OCI-LY3 (cell line): ENCODE results near the gene GDPGP1.
"Not testable (repeated sequence)": the region's sequence is repeated elsewhere in the genome, so short reads cannot be mapped to it uniquely, and the experiment has no call there.

Source experiments
- H2AFZ ChIP-seq: fragments of 200-600, 300-600 bp; shearing (Covaris generic); 2 replicates; pipeline ENCODE4 v1.6.0; 2014; ENCODE audit warnings: antibody characterized with exemption, low read depth, low read length
- H3K27ac ChIP-seq: fragments of 200-600, 300-600 bp; sonication (generic); 2 replicates; pipeline ENCODE4 v1.5.1; 2014; ENCODE audit warnings: mild to moderate bottlenecking, low read length, moderate library complexity, mixed read lengths
- H3K27me3 ChIP-seq: fragments of 200-600, 300-600 bp; sonication (generic); 2 replicates; pipeline ENCODE4 v1.6.1; 2014; ENCODE audit warnings: low read depth, low read length, mixed read lengths
- H3K36me3 ChIP-seq: fragments of 200-600, 300-600 bp; sonication (generic); replicated peaks from 2 replicates; pipeline ENCODE3; 2014; ENCODE audit warnings: low read depth, low read length, mixed read lengths
- H3K4me1 ChIP-seq: fragments of 300-600, 200-600 bp; sonication (generic); 2 replicates; pipeline ENCODE4 v1.6.1; 2014; ENCODE audit warnings: low read length, mixed read lengths
- H3K4me2 ChIP-seq: fragments of 200-600, 300-600 bp; sonication (generic); 2 replicates; pipeline ENCODE4 v1.6.1; 2014; ENCODE audit warnings: low read length, mixed read lengths
- H3K4me3 ChIP-seq: fragments of 300-600, 200-600 bp; sonication (generic); 2 replicates; pipeline ENCODE4 v1.5.1; 2014; ENCODE audit warnings: antibody characterized with exemption, mild to moderate bottlenecking, low read length, moderate library complexity
- H3K79me2 ChIP-seq: fragments of 300-600, 200-600 bp; shearing (Covaris generic); 2 replicates; pipeline ENCODE4 v1.6.1; 2014; ENCODE audit warnings: mild to moderate bottlenecking, low read length, mixed read lengths
- H3K9ac ChIP-seq: fragments of 300-600, 200-600 bp; shearing (Covaris generic); 2 replicates; pipeline ENCODE4 v1.6.0; 2014; ENCODE audit warnings: mild to moderate bottlenecking, low read length, moderate library complexity
- H3K9me3 ChIP-seq: fragments of 200-600, 300-600 bp; shearing (Covaris generic); 2 replicates; pipeline ENCODE4 v1.6.1; 2014; ENCODE audit warnings: low read length, mixed read lengths; ENCODE audit not compliant: insufficient read depth
- H4K20me1 ChIP-seq: fragments of 200-600, 300-600 bp; sonication (generic); 2 replicates; pipeline ENCODE4 v1.6.1; 2016; ENCODE audit warnings: low read length, mixed read lengths; ENCODE audit not compliant: insufficient read depth
- EZH2phosphoT487 ChIP-seq: fragments of 200-600 bp; shearing (Covaris generic); IDR thresholded peaks from 2 replicates; pipeline ENCODE4 v1.6.1; 2018; ENCODE audit warnings: antibody characterized with exemption, mixed run types, low read depth
- TF ChIP-seq, protein P1 (sequence below): fragments of 200-600, 300-600 bp; sonication (generic); IDR thresholded peaks from 2 replicates; pipeline ENCODE4 v1.5.1; 2014; ENCODE audit warnings: antibody characterized with exemption, low read length, low read depth

GDPGP1 gene, protein sequence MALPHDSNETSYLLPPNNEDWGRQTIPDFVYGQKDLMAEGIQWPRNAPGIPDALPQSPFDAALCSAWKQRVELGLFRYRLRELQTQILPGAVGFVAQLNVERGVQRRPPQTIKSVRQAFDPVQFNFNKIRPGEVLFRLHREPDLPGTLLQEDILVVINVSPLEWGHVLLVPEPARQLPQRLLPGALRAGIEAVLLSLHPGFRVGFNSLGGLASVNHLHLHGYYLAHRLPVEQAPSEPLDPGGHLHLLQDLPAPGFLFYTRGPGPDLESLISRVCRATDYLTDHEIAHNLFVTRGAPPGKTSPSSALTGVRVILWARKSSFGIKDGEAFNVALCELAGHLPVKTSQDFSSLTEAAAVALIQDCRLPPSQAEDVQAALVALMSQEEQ

GRCh38 chr15:90234096-90234988 lies at the start of gene GDPGP1:
Gene GDPGP1, plus strand, starts transcription at chr15:90234209. Its CDS starts 6,700 bp downstream, at chr15:90240909.
- peak within 1 kb of the TSS; percentile 98 for H3K4me2 ChIP-seq
- H3K27ac ChIP-seq: peak within 1 kb of the TSS; percentile 43
- peaks cover 4% of the 10 kb centered on the region; the same call in 1 of the 2 replicates for H3K79me2 ChIP-seq
- H3K27me3 ChIP-seq: no peaks in the 10 kb centered on the region
- H3K9ac ChIP-seq: peak within 1 kb of the TSS; percentile 80
- H3K36me3 ChIP-seq: peaks cover 9% of the 10 kb centered on the region
- H3K4me3 ChIP-seq: peak within 1 kb of the TSS; percentile 84
- no peaks in the 10 kb centered on the region; the same call in 1 of the 2 replicates for H4K20me1 ChIP-seq
- no peak for TF ChIP-seq EZH2phosphoT487
- TF ChIP-seq, protein P1, sequence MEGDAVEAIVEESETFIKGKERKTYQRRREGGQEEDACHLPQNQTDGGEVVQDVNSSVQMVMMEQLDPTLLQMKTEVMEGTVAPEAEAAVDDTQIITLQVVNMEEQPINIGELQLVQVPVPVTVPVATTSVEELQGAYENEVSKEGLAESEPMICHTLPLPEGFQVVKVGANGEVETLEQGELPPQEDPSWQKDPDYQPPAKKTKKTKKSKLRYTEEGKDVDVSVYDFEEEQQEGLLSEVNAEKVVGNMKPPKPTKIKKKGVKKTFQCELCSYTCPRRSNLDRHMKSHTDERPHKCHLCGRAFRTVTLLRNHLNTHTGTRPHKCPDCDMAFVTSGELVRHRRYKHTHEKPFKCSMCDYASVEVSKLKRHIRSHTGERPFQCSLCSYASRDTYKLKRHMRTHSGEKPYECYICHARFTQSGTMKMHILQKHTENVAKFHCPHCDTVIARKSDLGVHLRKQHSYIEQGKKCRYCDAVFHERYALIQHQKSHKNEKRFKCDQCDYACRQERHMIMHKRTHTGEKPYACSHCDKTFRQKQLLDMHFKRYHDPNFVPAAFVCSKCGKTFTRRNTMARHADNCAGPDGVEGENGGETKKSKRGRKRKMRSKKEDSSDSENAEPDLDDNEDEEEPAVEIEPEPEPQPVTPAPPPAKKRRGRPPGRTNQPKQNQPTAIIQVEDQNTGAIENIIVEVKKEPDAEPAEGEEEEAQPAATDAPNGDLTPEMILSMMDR: no peak
- H3K9me3 ChIP-seq: no peaks in the 10 kb centered on the region
- H3K4me1 ChIP-seq: peaks cover 11% of the 10 kb centered on the region
- H2AFZ ChIP-seq: peak within 1 kb of the TSS; percentile 93

- no peak overlapping the region for H3K27ac ChIP-seq
- H2AFZ ChIP-seq: peak overlapping the region; percentile 80
- no peak for TF ChIP-seq EZH2phosphoT487
- TF ChIP-seq, protein P1: no peak
- H3K4me3 ChIP-seq: peak overlapping the region; percentile 85
- peak overlapping the region; percentile 83 for H3K4me2 ChIP-seq
- peak overlapping the region; percentile 62 for H3K9ac ChIP-seq
- H3K4me1 ChIP-seq: peaks cover 19% of the 10 kb centered on the region
- no peaks in the 10 kb centered on the region for H3K79me2 ChIP-seq
- no peaks in the 10 kb centered on the region for H3K36me3 ChIP-seq
- H3K9me3 ChIP-seq: no peaks in the 10 kb centered on the region
- no peaks in the 10 kb centered on the region for H4K20me1 ChIP-seq
- peaks cover 32% of the 10 kb centered on the region for H3K27me3 ChIP-seq
Observed at GRCh38 chr15:90184786-90185704, 49.0 kb upstream of the GDPGP1 start.

DNA sequence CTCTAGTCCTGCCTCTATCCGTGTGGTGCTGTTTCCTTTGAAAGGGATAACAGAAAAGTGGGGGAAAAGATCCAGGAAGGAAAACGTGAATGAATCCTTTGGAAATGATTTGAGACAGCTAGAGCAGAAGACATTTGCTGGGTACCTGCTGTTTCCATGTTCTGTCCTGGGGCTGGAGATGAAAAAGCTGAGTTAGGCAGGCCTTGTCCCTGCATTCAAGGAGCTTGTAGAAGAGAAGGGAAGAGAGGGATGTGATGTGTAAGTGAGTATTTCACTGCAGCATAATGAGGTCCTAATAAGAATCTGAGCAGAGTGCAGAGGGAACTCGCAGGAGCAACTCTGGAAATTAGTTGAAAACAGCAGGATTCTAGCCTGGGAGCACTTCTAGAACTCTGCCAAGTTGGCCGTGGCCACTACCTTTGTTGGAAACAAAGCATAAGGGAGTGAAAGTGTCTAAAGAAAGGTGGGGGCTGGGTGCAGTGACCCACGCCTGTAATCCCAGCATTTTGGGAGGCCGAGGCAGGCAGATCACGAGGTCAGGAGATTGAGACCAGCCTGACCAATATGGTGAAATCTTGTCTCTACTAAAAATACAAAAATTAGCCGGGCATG lies 46.6 kb upstream of the GDPGP1 start:
- Histone ChIP-seq H3K4me1 (peaks cover 41% of the 10 kb centered on the region), H3K79me2 (no peaks in the 10 kb centered on the region), H3K9me3 (no peaks in the 10 kb centered on the region), H3K27ac (no peak overlapping the region), H3K27me3 (peaks cover 14% of the 10 kb centered on the region), H4K20me1 (no peaks in the 10 kb centered on the region), H3K4me2 (no peak overlapping the region), H3K9ac (no peak overlapping the region), H3K4me3 (no peak overlapping the region), H2AFZ (no peak overlapping the region), H3K36me3 (no peaks in the 10 kb centered on the region)
- no peak for TF ChIP-seq EZH2phosphoT487
- TF ChIP-seq, protein P1: no peak

GRCh38 chr15:90188065-90188464 lies 45.9 kb upstream of the GDPGP1 start:
- H3K4me2 ChIP-seq, H4K20me1 ChIP-seq, H3K9me3 ChIP-seq, H3K27ac ChIP-seq, H2AFZ ChIP-seq, H3K9ac ChIP-seq, H3K36me3 ChIP-seq, H3K79me2 ChIP-seq, H3K4me3 ChIP-seq: not testable (repeated sequence)
- Histone ChIP-seq H3K4me1 (peaks cover 48% of the 10 kb centered on the region), H3K27me3 (peaks cover 12% of the 10 kb centered on the region)
